Activated CD8-positive, alpha-beta T cell treated with anti-CD3 and anti-CD28 coated beads for 36 hours (primary cell): ENCODE results near the gene SLC9A6. TPM values are rescaled to one million over a fixed set of nuclear protein-coding genes. Genes with fewer than 3 reads are reported as not detected.
A peak's percentile ranks its signal among the peaks of the same experiment; 100 is the strongest.

Source experiments
- ATAC-seq: fragments of 200-7000 bp; cut with Tn5 transposase; one replicate; pipeline ENCODE4 v1.10.0; 2021; ENCODE audit warnings: mild to moderate bottlenecking, moderate library complexity
- CTCF ChIA-PET: fragments of 350-600 bp; sonication (Branson Sonifier 250); formaldehyde crosslinking; loops from one replicate; lab custom pipeline; 2021; ENCODE audit warnings: antibody characterized with exemption; lab: Charles Lee
- POLR2A ChIA-PET: fragments of 350-600 bp; sonication (Branson Sonifier 250); formaldehyde crosslinking; loops from one replicate; lab custom pipeline; 2021; ENCODE audit warnings: antibody characterized with exemption; lab: Charles Lee
- DNase-seq: peaks from one replicate; pipeline ENCODE4 v3.0.0-alpha.2; 2020
- H3K27ac Mint-ChIP-seq: one replicate; pipeline ENCODE4 v1.8.0; 2021; ENCODE audit warnings: mild to moderate bottlenecking, mixed read lengths
- H3K27me3 Mint-ChIP-seq: one replicate; pipeline ENCODE4 v1.8.0; 2021; ENCODE audit warnings: mixed read lengths
- H3K36me3 Mint-ChIP-seq: one replicate; pipeline ENCODE4 v1.8.0; 2021; ENCODE audit warnings: low read depth, mixed read lengths
- H3K4me1 Mint-ChIP-seq: one replicate; pipeline ENCODE4 v1.8.0; 2021; ENCODE audit warnings: low read depth, mixed read lengths
- H3K4me3 Mint-ChIP-seq: one replicate; pipeline ENCODE4 v1.8.0; 2021; ENCODE audit warnings: mild to moderate bottlenecking, moderate library complexity, mixed read lengths
- H3K9me3 Mint-ChIP-seq: one replicate; pipeline ENCODE4 v1.8.0; 2021; ENCODE audit warnings: mixed read lengths
- intact Hi-C: fragments of 100-400 bp; cut with micrococcal nuclease; formaldehyde crosslinking; loops from one replicate; pipeline ENCODE4 v1.10.0; 2022
- total RNA-seq, 2 experiments: library from RNA; stranded (reverse); gene quantifications; one replicate each; pipeline ENCODE4 v1.2.3, GENCODE V29; 2021
- TF ChIP-seq, protein P1 (sequence below): fragments of 200-600 bp; IDR thresholded peaks from one replicate; pipeline ENCODE4 v1.8.0; 2022; ENCODE audit warnings: antibody characterized with exemption, mild to moderate bottlenecking

Gene SLC9A6
- total RNA-seq, 2 experiments from 2014 or later: 8.7 to 11.3 TPM

DNA sequence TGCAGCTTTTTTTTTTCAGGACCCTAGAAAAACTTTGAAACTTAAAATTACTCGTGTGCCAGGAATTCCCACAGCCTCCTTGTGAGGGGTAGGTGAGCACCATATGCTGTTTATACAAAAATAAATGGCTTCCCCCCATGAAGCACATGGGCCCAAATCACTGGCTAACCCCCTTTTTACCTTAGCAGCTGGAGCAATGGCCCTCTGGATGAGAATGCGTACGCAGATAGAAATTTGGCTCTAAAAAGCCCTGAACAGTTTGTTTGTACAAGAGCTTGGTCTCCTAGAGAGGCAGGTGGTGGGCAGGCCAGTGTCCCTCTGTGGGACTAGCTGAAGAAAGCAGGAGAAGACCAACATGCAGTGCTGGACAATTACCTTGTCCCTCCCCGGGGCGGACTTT, 76.5 kb downstream of the SLC9A6 start:
- TF ChIP-seq, protein P1, sequence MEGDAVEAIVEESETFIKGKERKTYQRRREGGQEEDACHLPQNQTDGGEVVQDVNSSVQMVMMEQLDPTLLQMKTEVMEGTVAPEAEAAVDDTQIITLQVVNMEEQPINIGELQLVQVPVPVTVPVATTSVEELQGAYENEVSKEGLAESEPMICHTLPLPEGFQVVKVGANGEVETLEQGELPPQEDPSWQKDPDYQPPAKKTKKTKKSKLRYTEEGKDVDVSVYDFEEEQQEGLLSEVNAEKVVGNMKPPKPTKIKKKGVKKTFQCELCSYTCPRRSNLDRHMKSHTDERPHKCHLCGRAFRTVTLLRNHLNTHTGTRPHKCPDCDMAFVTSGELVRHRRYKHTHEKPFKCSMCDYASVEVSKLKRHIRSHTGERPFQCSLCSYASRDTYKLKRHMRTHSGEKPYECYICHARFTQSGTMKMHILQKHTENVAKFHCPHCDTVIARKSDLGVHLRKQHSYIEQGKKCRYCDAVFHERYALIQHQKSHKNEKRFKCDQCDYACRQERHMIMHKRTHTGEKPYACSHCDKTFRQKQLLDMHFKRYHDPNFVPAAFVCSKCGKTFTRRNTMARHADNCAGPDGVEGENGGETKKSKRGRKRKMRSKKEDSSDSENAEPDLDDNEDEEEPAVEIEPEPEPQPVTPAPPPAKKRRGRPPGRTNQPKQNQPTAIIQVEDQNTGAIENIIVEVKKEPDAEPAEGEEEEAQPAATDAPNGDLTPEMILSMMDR: no peak
- peaks cover 18% of the 10 kb centered on the region for H3K4me1 Mint-ChIP-seq
- no peak overlapping the region for H3K27ac Mint-ChIP-seq
- no peaks in the 10 kb centered on the region for H3K9me3 Mint-ChIP-seq
- intact Hi-C loops: no loop called here
- CTCF ChIA-PET: no interaction called here
- no peak overlapping the region for H3K4me3 Mint-ChIP-seq
- H3K27me3 Mint-ChIP-seq: no peaks in the 10 kb centered on the region
- no peak for ATAC-seq
- DNase-seq: no peak
- no peaks in the 10 kb centered on the region for H3K36me3 Mint-ChIP-seq
- POLR2A ChIA-PET: no interaction called here

DNA sequence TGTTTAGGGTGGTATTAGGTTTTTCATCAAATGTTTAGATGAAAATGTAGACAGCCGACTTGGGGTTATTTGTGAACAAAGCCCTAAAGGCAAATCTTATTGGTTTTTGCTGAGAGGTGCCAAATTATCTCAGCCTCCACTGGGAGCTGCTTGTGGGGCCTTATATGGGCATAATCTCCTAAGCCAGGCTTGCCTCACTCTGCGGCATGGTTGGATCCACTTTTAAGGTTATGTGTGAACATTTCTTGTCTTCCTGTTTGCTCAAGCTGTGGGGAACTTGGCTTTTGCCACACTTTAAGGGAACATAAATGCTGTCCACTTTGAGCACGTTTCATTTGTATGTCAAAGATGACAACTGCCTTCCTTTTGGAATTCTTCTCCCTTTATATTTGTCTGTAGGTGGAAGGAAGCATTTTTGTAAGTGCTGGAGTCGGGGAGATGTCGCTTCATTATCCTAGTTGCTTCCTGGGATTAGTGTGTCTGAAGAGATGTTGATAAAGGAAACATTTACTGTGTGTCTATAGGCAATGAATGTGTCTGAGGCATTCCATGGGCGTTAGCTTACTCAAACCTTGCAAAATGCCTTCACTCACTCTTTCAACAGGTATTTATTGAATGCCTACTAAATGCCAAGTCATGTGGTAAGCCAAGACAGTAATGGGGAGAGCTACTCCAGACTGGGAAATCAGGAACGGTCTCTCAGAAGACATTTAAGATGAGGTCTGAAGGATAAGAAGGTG, 78.3 kb downstream of the SLC9A6 start:
- ATAC-seq: no peak
- TF ChIP-seq, protein P1: no peak
- intact Hi-C loops: no loop called here
- ChIA-PET CTCF (no interaction called here), POLR2A (no interaction called here)
- H3K4me1 Mint-ChIP-seq: peaks cover 12% of the 10 kb centered on the region
- H3K36me3 Mint-ChIP-seq: no peaks in the 10 kb centered on the region
- H3K9me3 Mint-ChIP-seq: no peaks in the 10 kb centered on the region
- H3K27ac Mint-ChIP-seq: no peak overlapping the region
- no peak for DNase-seq
- H3K4me3 Mint-ChIP-seq: no peak overlapping the region
- H3K27me3 Mint-ChIP-seq: no peaks in the 10 kb centered on the region

DNA sequence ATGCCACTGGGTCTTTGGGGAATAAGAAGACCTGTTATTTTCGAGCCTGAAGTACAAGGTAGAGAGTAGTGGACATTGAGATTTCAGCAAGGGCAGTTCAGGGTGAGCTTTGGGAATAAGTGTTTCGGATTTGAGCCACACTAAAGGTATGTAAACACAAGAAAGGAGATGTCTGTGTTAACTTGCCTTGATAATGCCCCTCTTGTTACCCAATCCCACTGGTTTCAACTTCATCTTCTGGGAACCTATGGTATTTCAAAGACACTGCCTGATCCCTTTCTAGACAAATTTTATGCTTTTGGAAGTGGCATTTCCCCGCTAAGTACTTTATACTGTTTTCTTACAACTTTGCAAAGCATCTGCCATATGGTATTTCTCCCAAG, 79.4 kb downstream of the SLC9A6 start:
- H3K27ac Mint-ChIP-seq: no peak overlapping the region
- H3K4me3 Mint-ChIP-seq: no peak overlapping the region
- H3K27me3 Mint-ChIP-seq: no peaks in the 10 kb centered on the region
- ChIA-PET POLR2A (no interaction called here), CTCF (interaction anchor here (1.9 kb wide), 1 partner anchor 98 kb away, joined by 6 read pairs; no protein-coding TSS in a partner anchor)
- TF ChIP-seq, protein P1: no peak
- peaks cover 12% of the 10 kb centered on the region for H3K4me1 Mint-ChIP-seq
- intact Hi-C loops: no loop called here
- DNase-seq: no peak
- H3K36me3 Mint-ChIP-seq: no peaks in the 10 kb centered on the region
- H3K9me3 Mint-ChIP-seq: no peaks in the 10 kb centered on the region
- no peak for ATAC-seq

DNA sequence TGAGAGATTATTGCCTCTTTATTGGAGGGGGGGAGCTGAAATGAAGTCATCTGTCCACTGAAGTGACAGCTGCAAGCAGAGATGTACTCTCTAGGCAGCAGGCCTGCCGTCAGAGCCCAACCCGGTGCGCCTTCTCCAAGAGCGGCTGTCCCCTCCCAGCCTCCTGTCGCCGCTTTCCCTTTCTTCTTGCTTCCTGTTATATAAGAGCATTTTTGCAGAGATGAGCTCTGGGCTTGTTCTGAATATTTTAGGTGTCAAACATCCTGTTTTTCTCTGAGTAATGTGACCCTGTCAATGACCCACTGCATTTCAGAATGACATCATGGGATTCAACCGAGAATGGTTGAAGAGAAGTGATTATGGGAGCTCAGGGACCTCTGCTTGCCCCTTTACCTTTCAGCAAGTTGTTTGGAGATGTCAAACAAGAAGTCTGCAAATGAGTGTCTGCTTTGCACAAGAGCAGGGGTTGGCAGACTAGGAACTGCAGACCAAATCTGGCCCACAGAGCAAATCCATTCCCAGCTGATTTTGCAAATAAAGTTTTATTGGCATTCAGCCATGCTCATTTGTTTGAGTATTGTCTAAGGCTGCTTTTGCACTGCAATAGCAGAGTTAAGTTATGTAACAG, 79.9 kb downstream of the SLC9A6 start:
- TF ChIP-seq, protein P1: no peak
- intact Hi-C loops: no loop called here
- DNase-seq (peak; percentile 30), ATAC-seq (peak; percentile 79)
- Mint-ChIP-seq H3K27me3 (no peaks in the 10 kb centered on the region), H3K27ac (no peak overlapping the region), H3K4me1 (peaks cover 12% of the 10 kb centered on the region), H3K36me3 (no peaks in the 10 kb centered on the region), H3K4me3 (no peak overlapping the region), H3K9me3 (no peaks in the 10 kb centered on the region)
- POLR2A ChIA-PET: no interaction called here
- CTCF ChIA-PET: interaction anchor here (1.4 to 1.9 kb wide), 2 partner anchors 37 to 98 kb away, joined by 4 to 6 read pairs; no protein-coding TSS in a partner anchor

DNA sequence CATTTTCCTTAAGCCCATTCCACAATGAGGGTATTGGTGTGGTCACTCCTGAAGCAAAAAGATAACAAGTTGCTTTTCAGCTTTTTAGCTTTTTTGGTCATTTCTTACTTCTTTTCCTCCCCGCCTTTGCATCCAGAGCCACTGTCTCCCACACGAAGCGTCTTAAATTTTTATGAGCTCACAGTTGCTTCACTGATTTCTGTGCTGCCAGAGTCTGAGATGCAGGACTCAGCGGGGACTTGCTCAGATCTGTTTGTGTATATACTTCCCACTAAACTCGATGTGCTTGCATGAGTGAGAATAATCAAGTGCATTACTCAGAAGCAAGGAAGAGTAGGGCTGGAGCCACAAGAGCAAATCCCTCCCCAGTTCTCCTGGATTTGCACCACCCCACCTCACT, 81.9 kb downstream of the SLC9A6 start:
- no peaks in the 10 kb centered on the region for H3K9me3 Mint-ChIP-seq
- intact Hi-C loops: no loop called here
- TF ChIP-seq, protein P1: no peak
- no peaks in the 10 kb centered on the region for H3K27me3 Mint-ChIP-seq
- no peaks in the 10 kb centered on the region for H3K36me3 Mint-ChIP-seq
- ATAC-seq (no peak), DNase-seq (no peak)
- no peak overlapping the region for H3K27ac Mint-ChIP-seq
- ChIA-PET POLR2A (no interaction called here), CTCF (no interaction called here)
- peaks cover 21% of the 10 kb centered on the region for H3K4me1 Mint-ChIP-seq
- H3K4me3 Mint-ChIP-seq: no peak overlapping the region
